Endothelial cell of hepatic sinusoid (primary cell): Measurements from ENCODE around the gene B3GALNT2.

Experiments
- in situ Hi-C: cut with HindIII; loops from 2 replicates; pipeline ENCODE4 v1.10.0; 2017; ENCODE audit warnings: low sequenced_read_pairs

The B3GALNT2 gene

GRCh38 chr1:235455823-235456222, 48.4 kb downstream of the B3GALNT2 start:
- in situ Hi-C loops, result no loop called here

GRCh38 chr1:235455097-235455496, 49.2 kb downstream of the B3GALNT2 start:
- in situ Hi-C loops, result no loop called here

- in situ Hi-C loops, result no loop called here
Observed at GRCh38 chr1:235454021-235454420, 50.2 kb downstream of the B3GALNT2 start.

GRCh38 chr1:235450886-235451483, 53.3 kb downstream of the B3GALNT2 start:
- in situ Hi-C loops, result no loop called here

GRCh38 chr1:235450433-235450832, 53.8 kb downstream of the B3GALNT2 start:
- in situ Hi-C loops, result no loop called here

- in situ Hi-C loops, result no loop called here
Observed at GRCh38 chr1:235448616-235449015, 55.6 kb downstream of the B3GALNT2 start.

GRCh38 chr1:235442788-235443429, 61.3 kb downstream of the B3GALNT2 start:
- in situ Hi-C loops, result no loop called here

- in situ Hi-C loops, result no loop called here
Observed at GRCh38 chr1:235441159-235441685, 63.0 kb downstream of the B3GALNT2 start.

GRCh38 chr1:235434001-235434400, 70.3 kb downstream of the B3GALNT2 start:
- in situ Hi-C loops, result no loop called here

GRCh38 chr1:235430991-235431390, 73.3 kb downstream of the B3GALNT2 start:
- in situ Hi-C loops, result no loop called here

- in situ Hi-C loops, result no loop called here
Observed at GRCh38 chr1:235429143-235429542, 75.1 kb downstream of the B3GALNT2 start.

GRCh38 chr1:235427447-235427846, 76.8 kb downstream of the B3GALNT2 start:
- in situ Hi-C loops, result no loop called here

- in situ Hi-C loops, result no loop called here
Observed at GRCh38 chr1:235426680-235427079, 77.6 kb downstream of the B3GALNT2 start.

GRCh38 chr1:235426143-235426542, 78.1 kb downstream of the B3GALNT2 start:
- in situ Hi-C loops, result no loop called here

GRCh38 chr1:235425357-235425756, 78.9 kb downstream of the B3GALNT2 start:
- in situ Hi-C loops, result no loop called here

- in situ Hi-C loops, result no loop called here
Observed at GRCh38 chr1:235424092-235424491, 80.2 kb downstream of the B3GALNT2 start.

- in situ Hi-C loops, result no loop called here
Observed at GRCh38 chr1:235423214-235423652, 81.0 kb downstream of the B3GALNT2 start.

- in situ Hi-C loops, result no loop called here
Observed at GRCh38 chr1:235421751-235422150, 82.5 kb downstream of the B3GALNT2 start.

GRCh38 chr1:235417086-235417697, 87.1 kb downstream of the B3GALNT2 start:
- in situ Hi-C loops, result no loop called here

- in situ Hi-C loops, result no loop called here
Observed at GRCh38 chr1:235416662-235417049, 87.6 kb downstream of the B3GALNT2 start.

GRCh38 chr1:235415008-235415904, 89.0 kb downstream of the B3GALNT2 start:
- in situ Hi-C loops, result no loop called here
